Measurements from ENCODE around the gene STAU1. TPM values are rescaled to one million over a fixed set of nuclear protein-coding genes. Genes with fewer than 3 reads are reported as not detected.
"Not testable (repeated sequence)": the region's sequence is repeated elsewhere in the genome, so short reads cannot be mapped to it uniquely, and the experiment has no call there.

STAU1 gene
- total RNA-seq, 1 donor from 2014 or later = 57.1 TPM

- intact Hi-C loops (cut with micrococcal nuclease) = no loop called here
Observed at GRCh38 chr20:49207076-49207475, 18.9 kb upstream of the STAU1 start.

DNA sequence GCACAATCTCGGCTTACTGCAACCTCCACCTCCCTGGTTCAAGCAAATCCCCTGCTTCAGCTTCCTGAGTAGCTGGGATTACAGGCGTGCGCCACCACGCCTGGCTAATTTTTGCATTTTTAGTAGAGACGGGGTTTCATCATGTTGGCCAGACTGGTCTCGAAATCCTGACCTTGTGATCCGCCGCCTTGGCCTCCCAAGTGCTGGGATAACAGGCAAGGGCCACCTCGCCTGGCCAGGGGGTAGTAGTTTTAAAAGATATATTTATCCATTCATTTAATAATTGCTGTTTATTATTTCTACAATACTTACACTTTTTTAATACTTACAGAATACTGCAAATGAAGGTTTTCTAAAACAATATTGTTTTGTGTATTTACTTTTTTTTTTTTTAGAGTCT is 15.6 kb upstream of the STAU1 start:
- intact Hi-C loops (cut with micrococcal nuclease) = no loop called here

DNA sequence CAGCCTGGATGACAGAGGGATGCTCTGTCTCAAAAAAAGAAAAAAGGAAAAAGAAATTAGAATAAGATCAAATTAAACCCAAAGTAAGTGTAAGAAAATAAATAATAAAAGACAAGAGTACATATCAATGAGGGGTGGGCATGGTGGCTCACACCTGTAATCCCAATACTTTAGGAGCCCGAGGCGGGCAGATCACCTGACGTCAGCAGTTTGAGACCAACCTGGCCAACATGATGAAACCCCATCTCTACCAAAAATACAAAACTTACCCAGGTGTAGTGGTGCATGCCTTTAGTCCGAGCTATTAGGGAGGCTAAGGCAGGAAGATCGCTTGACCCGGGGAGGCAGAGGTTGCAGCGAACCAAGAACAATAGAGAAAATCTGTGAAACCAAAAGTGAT is 14.9 kb upstream of the STAU1 start:
- intact Hi-C loops (cut with micrococcal nuclease) = no loop called here

DNA sequence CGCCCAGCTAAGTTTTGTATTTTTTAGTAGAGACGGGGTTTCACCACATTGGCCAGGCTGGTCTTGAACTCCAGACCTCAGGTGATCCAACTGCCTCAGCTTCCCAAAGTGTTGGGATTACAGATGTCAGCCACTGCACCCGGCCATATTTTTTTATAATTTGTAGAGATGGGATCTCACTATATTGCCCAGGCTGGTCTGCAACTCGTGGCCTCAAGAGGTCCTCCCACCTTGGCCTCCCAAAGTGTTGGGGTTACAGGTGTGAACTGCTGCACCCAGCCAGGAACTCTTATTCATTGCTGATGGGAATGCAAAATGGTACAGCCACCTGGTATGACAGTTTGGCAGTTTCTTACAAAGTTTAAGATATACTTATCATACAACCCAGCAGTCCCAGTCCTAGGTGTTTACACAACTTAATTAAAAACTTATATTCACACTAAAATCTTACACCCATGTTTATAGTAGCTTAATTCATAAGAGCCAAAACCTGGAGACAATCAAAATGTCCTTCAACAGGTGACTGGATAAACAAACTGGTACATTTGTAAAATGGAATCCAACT is 11.7 kb upstream of the STAU1 start:
- intact Hi-C loops (cut with micrococcal nuclease) = no loop called here

DNA sequence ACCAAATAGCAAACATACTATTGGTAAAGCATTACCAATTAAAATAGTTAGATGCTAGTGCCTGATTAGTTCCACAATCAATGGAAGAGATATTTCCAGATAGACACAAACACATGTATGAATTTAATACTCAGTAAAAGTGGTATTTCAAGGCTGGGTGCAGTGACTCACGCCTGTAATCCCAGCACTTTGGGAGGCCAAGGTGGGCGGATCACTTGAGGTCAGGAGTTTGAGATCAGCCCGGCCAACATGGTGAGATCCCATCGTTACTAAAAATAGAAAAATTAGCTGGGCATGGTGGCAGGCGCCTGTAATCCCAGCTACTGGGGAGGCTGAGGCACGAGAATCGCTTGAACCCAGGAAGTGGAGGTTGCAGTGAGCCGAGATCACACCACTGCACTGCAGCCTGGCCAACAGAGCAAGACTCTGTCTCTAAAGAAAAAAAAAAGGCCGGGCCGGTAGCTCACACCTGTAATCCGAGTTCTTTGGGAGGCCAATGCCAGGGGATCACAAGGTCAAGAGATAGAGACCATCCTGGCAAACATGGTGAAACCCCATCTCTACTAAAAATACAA is 4.9 kb upstream of the STAU1 start:
- intact Hi-C loops (cut with micrococcal nuclease) = not testable (repeated sequence)

GRCh38 chr20:49187330-49187850 is 744 bp downstream of the STAU1 start:
- intact Hi-C loops (cut with micrococcal nuclease) = loop anchor here (10.0 kb wide), 1 partner anchor 423 kb away; no protein-coding TSS in a partner anchor

GRCh38 chr20:49186535-49187329 is 1.4 kb downstream of the STAU1 start:
- intact Hi-C loops (cut with micrococcal nuclease) = loop anchor here (1.0 to 10.0 kb wide), 3 partner anchors 20 to 422 kb away; no protein-coding TSS in a partner anchor

DNA sequence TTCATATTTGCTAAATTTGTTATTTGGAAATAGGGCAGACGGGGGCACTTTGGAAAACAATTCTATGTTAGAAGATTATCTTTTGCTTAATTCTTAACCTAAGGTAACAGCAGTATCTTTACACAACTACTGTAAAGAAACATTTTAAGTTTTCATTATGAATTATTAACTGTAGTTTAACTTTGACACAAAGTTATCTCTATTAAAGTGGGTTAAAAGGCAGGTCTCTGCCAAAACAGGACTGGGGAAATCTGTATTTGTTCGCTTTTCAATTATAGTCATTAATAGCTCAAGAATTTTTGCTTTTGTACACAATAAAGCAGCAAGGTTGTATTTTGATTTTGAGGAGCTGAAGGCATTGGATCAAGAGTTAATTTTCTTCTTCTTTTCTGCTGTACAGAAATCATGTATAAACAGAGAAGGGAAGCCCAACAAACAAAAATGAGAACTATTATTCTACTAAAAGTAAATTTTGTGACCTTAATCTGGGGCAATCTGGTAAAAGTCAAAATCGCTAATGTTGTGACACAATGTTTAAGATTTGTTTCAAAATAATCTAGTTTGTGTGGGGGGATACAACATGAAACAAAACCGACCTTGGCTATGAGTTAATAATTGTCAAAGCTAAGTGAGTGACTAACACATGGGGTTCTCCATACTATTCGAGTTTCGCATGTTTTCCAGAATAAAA is 2.9 kb downstream of the STAU1 start:
- intact Hi-C loops (cut with micrococcal nuclease) = loop anchor here (10.0 kb wide), 1 partner anchor 420 kb away; no protein-coding TSS in a partner anchor

- intact Hi-C loops (cut with micrococcal nuclease) = loop anchor here (10.0 kb wide), 1 partner anchor 420 kb away; no protein-coding TSS in a partner anchor
Observed at GRCh38 chr20:49184691-49185070, 3.5 kb downstream of the STAU1 start.

GRCh38 chr20:49184084-49184501 is 4.0 kb downstream of the STAU1 start:
- intact Hi-C loops (cut with micrococcal nuclease) = loop anchor here (10.0 kb wide), 1 partner anchor 419 kb away; no protein-coding TSS in a partner anchor

GRCh38 chr20:49183444-49183843 is 4.7 kb downstream of the STAU1 start:
- intact Hi-C loops (cut with micrococcal nuclease) = loop anchor here (10.0 kb wide), 1 partner anchor 419 kb away; no protein-coding TSS in a partner anchor

DNA sequence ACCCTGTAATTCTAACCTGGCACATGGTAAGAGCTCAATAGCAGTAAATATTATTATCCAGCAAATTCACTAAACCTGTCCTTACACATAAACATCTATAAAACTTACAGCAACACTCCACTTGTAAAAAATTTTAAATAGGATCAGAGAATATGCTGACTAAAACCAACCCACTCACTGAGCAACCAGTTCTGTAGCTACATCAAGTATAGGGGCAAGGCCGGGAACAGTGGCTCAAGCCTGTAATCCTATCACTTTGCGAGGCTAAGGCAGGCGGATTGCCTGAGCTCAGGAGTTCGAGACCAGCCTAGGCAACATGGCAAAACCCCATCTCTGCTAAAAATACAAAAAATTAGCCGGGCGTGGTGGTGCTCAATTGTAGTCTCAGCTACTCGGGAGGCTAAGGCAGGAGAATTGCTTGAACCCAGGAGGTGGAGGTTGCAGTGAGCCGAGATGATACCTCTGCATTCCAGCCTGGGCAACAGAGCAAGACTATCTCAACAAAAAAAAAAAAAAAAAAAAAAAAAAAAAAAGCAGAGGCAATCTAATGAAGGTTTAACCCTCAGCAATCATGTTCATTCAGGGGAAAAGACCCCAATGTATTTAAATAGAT is 6.8 kb downstream of the STAU1 start:
- intact Hi-C loops (cut with micrococcal nuclease) = loop anchor here (10.0 kb wide), 1 partner anchor 417 kb away; no protein-coding TSS in a partner anchor

GRCh38 chr20:49179368-49180277 is 8.5 kb downstream of the STAU1 start:
- intact Hi-C loops (cut with micrococcal nuclease) = loop anchor here (10.0 kb wide), 1 partner anchor 415 kb away; no protein-coding TSS in a partner anchor

DNA sequence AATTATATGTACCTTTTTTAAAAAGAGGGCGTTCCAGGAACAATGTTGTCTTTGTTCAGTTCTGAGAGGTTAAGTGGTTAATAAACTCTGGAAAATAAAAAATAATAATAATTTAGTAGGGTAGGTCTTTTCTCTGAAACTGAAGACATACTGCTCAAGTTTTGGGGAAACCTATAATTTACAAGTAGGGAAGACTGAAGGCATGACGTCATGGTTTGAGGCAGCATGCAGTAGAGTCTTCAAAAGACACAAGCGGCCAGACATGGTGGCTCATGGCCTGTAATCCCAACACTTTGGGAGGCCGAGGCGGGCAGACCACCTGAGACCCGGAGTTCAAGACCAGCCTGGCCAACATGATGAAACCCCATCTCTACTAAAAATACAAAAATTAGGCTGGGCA is 14.0 kb downstream of the STAU1 start:
- intact Hi-C loops (cut with micrococcal nuclease) = no loop called here

- intact Hi-C loops (cut with micrococcal nuclease) = no loop called here
Observed at GRCh38 chr20:49172413-49172812, 15.7 kb downstream of the STAU1 start.

- intact Hi-C loops (cut with micrococcal nuclease) = no loop called here
Observed at GRCh38 chr20:49171909-49172308, 16.2 kb downstream of the STAU1 start.

DNA sequence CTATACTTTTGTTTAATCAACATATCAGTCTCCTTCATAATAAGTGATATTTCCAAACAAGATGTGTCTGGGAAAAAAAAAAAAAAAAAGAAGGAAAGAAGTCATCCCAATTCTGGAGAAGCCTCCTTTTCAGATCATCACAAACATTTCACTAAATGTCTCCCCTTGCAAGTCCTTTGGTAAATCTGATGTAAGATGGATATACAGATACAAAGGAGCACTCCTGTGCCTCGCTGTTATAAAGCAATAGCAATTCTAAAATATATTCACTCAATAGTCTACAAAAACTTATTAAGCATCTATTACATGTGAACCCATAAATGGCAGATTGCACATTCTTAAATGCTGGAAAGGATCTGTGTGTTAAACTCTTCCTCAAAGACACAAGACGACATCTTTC is 17.4 kb downstream of the STAU1 start:
- intact Hi-C loops (cut with micrococcal nuclease) = no loop called here

- intact Hi-C loops (cut with micrococcal nuclease) = loop anchor here (5.0 kb wide), 1 partner anchor 37 kb away; no protein-coding TSS in a partner anchor
Observed at GRCh38 chr20:49169547-49169946, 18.6 kb downstream of the STAU1 start.

GRCh38 chr20:49168864-49169263 is 19.3 kb downstream of the STAU1 start:
- intact Hi-C loops (cut with micrococcal nuclease) = loop anchor here (5.0 kb wide), 1 partner anchor 37 kb away; no protein-coding TSS in a partner anchor

Data from T-helper 1 cell treated with Interleukin-12 subunit alpha and Interleukin-12 subunit beta and Interleukin-4 antibody, amounts not matched to agents 30 ng/mL and 1 ng/mL, for 36 hours (primary cell).